Vagina (tissue), 2 donors: ENCODE results near the gene TBC1D3C.
"Not testable (repeated sequence)": the region's sequence is repeated elsewhere in the genome, so short reads cannot be mapped to it uniquely, and the experiment has no call there.

Experiments used
- POLR2A ChIP-seq, 2 donors: fragments of 450-650 bp; IDR thresholded peaks; one replicate each; pipeline ENCODE4 v1.6.1; 2017; ENCODE audit warnings: antibody characterized with exemption in 2 of 2, mild to moderate bottlenecking in 2 of 2, moderate library complexity in 2 of 2
- POLR2AphosphoS5 ChIP-seq, 2 donors: sonication (generic); formaldehyde crosslinking; IDR thresholded peaks; one replicate each; pipeline ENCODE4 v1.9.0; 2017; ENCODE audit warnings: antibody characterized with exemption in 2 of 2, mild to moderate bottlenecking in 2 of 2, low read depth in 1 of 2; ENCODE audit not compliant: insufficient read depth in 1 of 2
- TF ChIP-seq, protein P1 (sequence below), 3 experiments: fragments of 450-650 bp in 2 of 3; fragments of 200-600 bp in 1 of 3; sonication (generic) in 1 of 3; IDR thresholded peaks; one replicate each; pipeline ENCODE4 v1.5.1; 2017 to 2019; ENCODE audit warnings: antibody characterized with exemption in 3 of 3, mild to moderate bottlenecking in 2 of 3, moderate library complexity in 2 of 3

DNA sequence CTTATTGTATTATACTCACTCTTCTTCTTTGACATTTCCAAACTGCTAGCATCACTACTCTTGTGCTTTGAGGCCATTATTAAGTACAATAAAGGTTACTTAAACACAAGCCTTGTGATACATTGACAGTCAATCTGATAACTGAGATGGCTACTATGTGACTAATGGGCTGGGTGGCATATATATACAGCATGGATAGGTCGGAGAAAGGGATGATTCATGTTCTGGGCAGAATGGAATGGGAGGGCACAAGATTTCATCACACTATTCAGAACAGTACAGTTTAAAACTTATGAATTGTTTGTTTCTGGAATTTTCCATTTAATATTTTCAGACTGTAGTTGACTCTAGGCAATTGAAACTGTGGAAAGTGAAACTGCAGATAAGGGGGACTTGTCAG lies 18.9 kb upstream of the TBC1D3C start:
- not testable (repeated sequence) for TF ChIP-seq POLR2AphosphoS5 (IDR thresholded peaks at IDR 0.05; ENCODE audit: insufficient read depth in 1 of 2, low read depth in 1 of 2); POLR2A (IDR thresholded peaks at IDR 0.05)
- TF ChIP-seq, protein P1, sequence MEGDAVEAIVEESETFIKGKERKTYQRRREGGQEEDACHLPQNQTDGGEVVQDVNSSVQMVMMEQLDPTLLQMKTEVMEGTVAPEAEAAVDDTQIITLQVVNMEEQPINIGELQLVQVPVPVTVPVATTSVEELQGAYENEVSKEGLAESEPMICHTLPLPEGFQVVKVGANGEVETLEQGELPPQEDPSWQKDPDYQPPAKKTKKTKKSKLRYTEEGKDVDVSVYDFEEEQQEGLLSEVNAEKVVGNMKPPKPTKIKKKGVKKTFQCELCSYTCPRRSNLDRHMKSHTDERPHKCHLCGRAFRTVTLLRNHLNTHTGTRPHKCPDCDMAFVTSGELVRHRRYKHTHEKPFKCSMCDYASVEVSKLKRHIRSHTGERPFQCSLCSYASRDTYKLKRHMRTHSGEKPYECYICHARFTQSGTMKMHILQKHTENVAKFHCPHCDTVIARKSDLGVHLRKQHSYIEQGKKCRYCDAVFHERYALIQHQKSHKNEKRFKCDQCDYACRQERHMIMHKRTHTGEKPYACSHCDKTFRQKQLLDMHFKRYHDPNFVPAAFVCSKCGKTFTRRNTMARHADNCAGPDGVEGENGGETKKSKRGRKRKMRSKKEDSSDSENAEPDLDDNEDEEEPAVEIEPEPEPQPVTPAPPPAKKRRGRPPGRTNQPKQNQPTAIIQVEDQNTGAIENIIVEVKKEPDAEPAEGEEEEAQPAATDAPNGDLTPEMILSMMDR (IDR thresholded peaks at IDR 0.05) = not testable (repeated sequence)
